Measurements from ENCODE around the gene FOXN4.

GRCh38 chr12:109290061-109290460, 19.0 kb downstream of the FOXN4 start:
- TF ChIP-seq CTCF (IDR thresholded peaks at IDR 0.05; ENCODE audit: borderline replicate concordance, extremely low read depth, low read length, poor library complexity, severe bottlenecking): no peak
- TF ChIP-seq EZH2 (IDR thresholded peaks at IDR 0.05; ENCODE audit: borderline replicate concordance, low read depth, low read length, severe bottlenecking): no peak
